ENCODE data around the gene USP6NL. TPM values are rescaled to one million over a fixed set of nuclear protein-coding genes. Genes with fewer than 3 reads are reported as not detected.

The USP6NL gene
- polyA plus RNA-seq, 1 donor (not counting 4 experiments of a cell fraction or from before 2014, with no cell fraction given), result 8.7 TPM

GRCh38 chr10:11505639-11506038 is 105.8 kb downstream of the USP6NL start:
- no peak for DNase-seq (ENCODE audit: low read depth, low spot score)
- no peak for FAIRE-seq
- H3K9me3 ChIP-seq (ENCODE audit: control insufficient read depth, low read depth, low read length), result no peaks in the 10 kb centered on the region
- H2AFZ ChIP-seq (ENCODE audit: control insufficient read depth, low read length), result no peak overlapping the region
- no peak overlapping the region for H3K27ac ChIP-seq (ENCODE audit: control insufficient read depth, insufficient read depth, low read length)
- H3K27me3 ChIP-seq (ENCODE audit: control insufficient read depth, extremely low read depth, insufficient read depth, low read length), result no peaks in the 10 kb centered on the region
- no peaks in the 10 kb centered on the region for H3K79me2 ChIP-seq (ENCODE audit: control insufficient read depth, insufficient read depth, low read length)
- no peaks in the 10 kb centered on the region for H3K4me1 ChIP-seq (ENCODE audit: control insufficient read depth, extremely low read depth, insufficient read depth, low read length)
- no peak overlapping the region for H3K9ac ChIP-seq (ENCODE audit: control insufficient read depth, extremely low read depth, insufficient read depth, low read length)
- no peaks in the 10 kb centered on the region for H4K20me1 ChIP-seq (ENCODE audit: control insufficient read depth, extremely low read depth, insufficient read depth, low read length)
- no peaks in the 10 kb centered on the region for H3K9me1 ChIP-seq (ENCODE audit: control insufficient read depth, extremely low read depth, insufficient read depth, low read length)
- no peaks in the 10 kb centered on the region for H3K36me3 ChIP-seq (ENCODE audit: control insufficient read depth in 2 of 2, extremely low read depth in 1 of 2, insufficient read depth in 2 of 2, low read length in 2 of 2)
- H3K4me2 ChIP-seq (ENCODE audit: control insufficient read depth, extremely low read depth, insufficient read depth, low read depth, low read length), result no peak overlapping the region
- TF ChIP-seq, protein P1, sequence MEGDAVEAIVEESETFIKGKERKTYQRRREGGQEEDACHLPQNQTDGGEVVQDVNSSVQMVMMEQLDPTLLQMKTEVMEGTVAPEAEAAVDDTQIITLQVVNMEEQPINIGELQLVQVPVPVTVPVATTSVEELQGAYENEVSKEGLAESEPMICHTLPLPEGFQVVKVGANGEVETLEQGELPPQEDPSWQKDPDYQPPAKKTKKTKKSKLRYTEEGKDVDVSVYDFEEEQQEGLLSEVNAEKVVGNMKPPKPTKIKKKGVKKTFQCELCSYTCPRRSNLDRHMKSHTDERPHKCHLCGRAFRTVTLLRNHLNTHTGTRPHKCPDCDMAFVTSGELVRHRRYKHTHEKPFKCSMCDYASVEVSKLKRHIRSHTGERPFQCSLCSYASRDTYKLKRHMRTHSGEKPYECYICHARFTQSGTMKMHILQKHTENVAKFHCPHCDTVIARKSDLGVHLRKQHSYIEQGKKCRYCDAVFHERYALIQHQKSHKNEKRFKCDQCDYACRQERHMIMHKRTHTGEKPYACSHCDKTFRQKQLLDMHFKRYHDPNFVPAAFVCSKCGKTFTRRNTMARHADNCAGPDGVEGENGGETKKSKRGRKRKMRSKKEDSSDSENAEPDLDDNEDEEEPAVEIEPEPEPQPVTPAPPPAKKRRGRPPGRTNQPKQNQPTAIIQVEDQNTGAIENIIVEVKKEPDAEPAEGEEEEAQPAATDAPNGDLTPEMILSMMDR (optimal IDR thresholded peaks at IDR 0.05 in 1 of 3, IDR thresholded peaks at IDR 0.05 in 1 of 3, conservative IDR thresholded peaks at IDR 0.05 in 1 of 3; ENCODE audit: extremely low read depth in 1 of 3, insufficient read depth in 2 of 3, low read length in 3 of 3), result no peak
- TF ChIP-seq EZH2 (IDR thresholded peaks at IDR 0.05; ENCODE audit: low read length), result no peak
- dilution Hi-C loops (cut with MboI; ENCODE audit: extremely low pct_ligation_motif_present, low sequenced_read_pairs), result no loop called here
- H3K4me3 ChIP-seq (ENCODE audit: control insufficient read depth in 2 of 3, extremely low read depth in 1 of 3, insufficient read depth in 2 of 3, low read depth in 1 of 3, low read length in 3 of 3), result no peak overlapping the region

DNA sequence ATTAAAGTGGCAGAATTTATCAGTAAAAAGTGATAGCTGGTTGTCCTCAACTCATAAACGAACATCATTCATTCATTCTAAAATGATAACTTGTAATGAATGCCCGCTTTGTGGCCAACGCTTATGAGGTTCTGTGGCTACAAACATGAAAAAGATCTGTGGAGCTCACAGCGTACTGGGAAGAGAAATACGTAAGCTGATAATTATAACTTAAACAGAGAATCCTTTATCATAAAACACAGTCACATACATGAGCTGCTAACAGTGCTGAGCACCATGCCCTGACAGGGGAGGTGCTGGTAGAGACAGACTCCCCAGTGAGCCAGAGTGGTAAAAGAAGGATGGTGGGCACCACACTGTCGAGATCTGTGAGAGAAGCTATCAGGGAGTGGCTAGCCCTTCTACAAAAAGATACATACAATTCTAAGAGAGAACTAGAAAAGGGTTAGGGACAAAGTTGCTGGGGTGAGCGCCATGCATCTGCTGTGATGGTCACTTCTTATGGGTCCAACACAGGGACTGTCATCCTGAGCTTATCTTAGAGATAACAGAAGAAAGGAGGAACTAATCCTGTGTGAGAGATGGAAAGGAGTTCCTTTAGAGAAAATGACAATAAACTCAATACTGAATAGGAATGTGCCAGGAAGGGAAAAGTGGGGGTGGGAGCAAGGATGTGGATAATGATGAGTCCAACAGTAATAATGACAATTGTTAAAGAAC is 106.7 kb downstream of the USP6NL start:
- H3K4me1 ChIP-seq (ENCODE audit: control insufficient read depth, extremely low read depth, insufficient read depth, low read length), result no peaks in the 10 kb centered on the region
- dilution Hi-C loops (cut with MboI; ENCODE audit: extremely low pct_ligation_motif_present, low sequenced_read_pairs), result no loop called here
- FAIRE-seq (no peak), DNase-seq (ENCODE audit: low read depth, low spot score) (no peak)
- no peak overlapping the region for H3K4me2 ChIP-seq (ENCODE audit: control insufficient read depth, extremely low read depth, insufficient read depth, low read depth, low read length)
- no peak overlapping the region for H3K9ac ChIP-seq (ENCODE audit: control insufficient read depth, extremely low read depth, insufficient read depth, low read length)
- no peaks in the 10 kb centered on the region for H4K20me1 ChIP-seq (ENCODE audit: control insufficient read depth, extremely low read depth, insufficient read depth, low read length)
- H3K36me3 ChIP-seq (ENCODE audit: control insufficient read depth in 2 of 2, extremely low read depth in 1 of 2, insufficient read depth in 2 of 2, low read length in 2 of 2), result no peaks in the 10 kb centered on the region
- no peak overlapping the region for H3K27ac ChIP-seq (ENCODE audit: control insufficient read depth, insufficient read depth, low read length)
- no peak overlapping the region for H3K4me3 ChIP-seq (ENCODE audit: control insufficient read depth in 2 of 3, extremely low read depth in 1 of 3, insufficient read depth in 2 of 3, low read depth in 1 of 3, low read length in 3 of 3)
- no peak for TF ChIP-seq EZH2 (IDR thresholded peaks at IDR 0.05; ENCODE audit: low read length)
- TF ChIP-seq, protein P1 (optimal IDR thresholded peaks at IDR 0.05 in 1 of 3, IDR thresholded peaks at IDR 0.05 in 1 of 3, conservative IDR thresholded peaks at IDR 0.05 in 1 of 3; ENCODE audit: extremely low read depth in 1 of 3, insufficient read depth in 2 of 3, low read length in 3 of 3), result no peak
- no peaks in the 10 kb centered on the region for H3K27me3 ChIP-seq (ENCODE audit: control insufficient read depth, extremely low read depth, insufficient read depth, low read length)
- no peaks in the 10 kb centered on the region for H3K9me1 ChIP-seq (ENCODE audit: control insufficient read depth, extremely low read depth, insufficient read depth, low read length)
- no peaks in the 10 kb centered on the region for H3K79me2 ChIP-seq (ENCODE audit: control insufficient read depth, insufficient read depth, low read length)
- H3K9me3 ChIP-seq (ENCODE audit: control insufficient read depth, low read depth, low read length), result no peaks in the 10 kb centered on the region
- no peak overlapping the region for H2AFZ ChIP-seq (ENCODE audit: control insufficient read depth, low read length)
